GM19025 (cell line): ENCODE data around the gene FGF9.

Experiments used
- ATAC-seq: cut with Tn5 transposase; IDR thresholded peaks from one replicate; pipeline ENCODE4 v1.9.1; 2021; ENCODE audit warnings: mild to moderate bottlenecking, low read depth, moderate library complexity; ENCODE audit not compliant: unreplicated experiment

The FGF9 gene

GRCh38 chr13:21670883-21671619 is at the start of gene FGF9:
Gene FGF9 (plus strand): TSS chr13:21671073. CDS start chr13:21671913, 840 bp downstream.
- ATAC-seq: peak; percentile 71

GRCh38 chr13:21625366-21625765 is 45.5 kb upstream of the FGF9 start:
- no peak for ATAC-seq

GRCh38 chr13:21632196-21632595 is 38.7 kb upstream of the FGF9 start:
- no peak for ATAC-seq

GRCh38 chr13:21636656-21637055 is 34.2 kb upstream of the FGF9 start:
- ATAC-seq: no peak

GRCh38 chr13:21637296-21637695 is 33.6 kb upstream of the FGF9 start:
- no peak for ATAC-seq

- no peak for ATAC-seq
Observed at GRCh38 chr13:21638319-21639282, 32.3 kb upstream of the FGF9 start.

GRCh38 chr13:21639561-21639960 is 31.3 kb upstream of the FGF9 start:
- ATAC-seq: no peak

- no peak for ATAC-seq
Observed at GRCh38 chr13:21641629-21642028, 29.2 kb upstream of the FGF9 start.

GRCh38 chr13:21657538-21657937 is 13.3 kb upstream of the FGF9 start:
- ATAC-seq: no peak

- ATAC-seq: no peak
Observed at GRCh38 chr13:21659087-21659486, 11.8 kb upstream of the FGF9 start.

GRCh38 chr13:21661097-21661909 is 9.6 kb upstream of the FGF9 start:
- no peak for ATAC-seq

GRCh38 chr13:21663197-21663596 is 7.7 kb upstream of the FGF9 start:
- ATAC-seq: no peak

GRCh38 chr13:21668732-21669275 is 2.1 kb upstream of the FGF9 start:
- no peak for ATAC-seq

- ATAC-seq: peak; percentile 3
Observed at GRCh38 chr13:21670006-21670882, 629 bp upstream of the FGF9 start.

- no peak for ATAC-seq
Observed at GRCh38 chr13:21671620-21672286, 880 bp downstream of the FGF9 start.

GRCh38 chr13:21672287-21672680 is 1.4 kb downstream of the FGF9 start:
- ATAC-seq: no peak

- no peak for ATAC-seq
Observed at GRCh38 chr13:21672796-21673538, 2.1 kb downstream of the FGF9 start.

- ATAC-seq: peak; percentile 20
Observed at GRCh38 chr13:21673539-21673788, 2.6 kb downstream of the FGF9 start.
